Smooth muscle cell (in vitro differentiated cells): Measurements from ENCODE around the gene SLC4A4. TPM values are rescaled to one million over a fixed set of nuclear protein-coding genes. Genes with fewer than 3 reads are reported as not detected.

Experiments
- DNase-seq: peaks from one replicate; lab custom pipeline; 2025; ENCODE audit not compliant: unreplicated experiment; lab: John Stamatoyannopoulos, UW
- H2AFZ ChIP-seq: fragments of 200-600 bp; sonication (generic); 2 replicates; pipeline ENCODE4 v1.6.0; 2016; ENCODE audit warnings: antibody characterized with exemption, low read depth, mild to moderate bottlenecking
- H3F3A ChIP-seq: fragments of 200-600 bp; sonication (generic); 2 replicates; pipeline ENCODE4 v1.6.0; 2017; ENCODE audit warnings: antibody characterized with exemption, low read depth
- H3K27ac ChIP-seq: fragments of 200-600 bp; sonication (generic); 2 replicates; pipeline ENCODE4 v1.5.1; 2016; ENCODE audit warnings: low read depth, mild to moderate bottlenecking
- H3K27me3 ChIP-seq: fragments of 200-600 bp; sonication (generic); 2 replicates; pipeline ENCODE4 v1.6.1; 2016; ENCODE audit warnings: low read depth, mild to moderate bottlenecking
- H3K36me3 ChIP-seq: fragments of 200-600 bp; sonication (generic); 2 replicates; pipeline ENCODE4 v1.5.1; 2016; ENCODE audit warnings: low read depth
- H3K4me1 ChIP-seq: fragments of 200-600 bp; sonication (generic); 2 replicates; pipeline ENCODE4 v1.5.1; 2016; ENCODE audit warnings: low read depth
- H3K4me2 ChIP-seq: fragments of 200-600 bp; sonication (generic); 2 replicates; pipeline ENCODE4 v1.6.0; 2016; ENCODE audit warnings: mild to moderate bottlenecking
- H3K4me3 ChIP-seq: fragments of 200-600 bp; sonication (generic); 2 replicates; pipeline ENCODE4 v1.5.1; 2016; ENCODE audit warnings: mild to moderate bottlenecking
- H3K79me2 ChIP-seq: fragments of 200-600 bp; sonication (generic); 2 replicates; pipeline ENCODE4 v1.6.0; 2016; ENCODE audit warnings: low read depth, mild to moderate bottlenecking
- H3K9ac ChIP-seq: fragments of 200-600 bp; sonication (generic); 2 replicates; pipeline ENCODE4 v1.6.0; 2016; ENCODE audit warnings: low read depth
- H3K9me3 ChIP-seq: fragments of 200-600 bp; sonication (generic); replicated peaks from 2 replicates; pipeline ENCODE4 v1.5.1; 2016; ENCODE audit warnings: low read depth
- H4K20me1 ChIP-seq: fragments of 200-600 bp; sonication (generic); 2 replicates; pipeline ENCODE4 v1.6.0; 2016; ENCODE audit warnings: low read depth
- whole genome bisulfite sequencing: methylation state at CpG from one replicate; pipeline ENCODE4 v1.1.7; 2016; ENCODE audit warnings: low lambda C conversion rate; 5-methylcytosine and 5-hydroxymethylcytosine counted together
- polyA plus RNA-seq: library from polyadenylated mRNA; unstranded; fragments of >200 nt; fragmentation: Nextera tagmentation; extraction: Ambion mirVana; gene quantifications from 2 replicates; pipeline ENCODE4 v1.2.1, GENCODE V29; 2016
- total RNA-seq: library from RNA; depleted of rRNA; stranded (reverse); fragments of >200 nt; gene quantifications from 2 replicates; pipeline ENCODE4 v1.2.3, GENCODE V29; 2014
- TF ChIP-seq, protein P1 (sequence below): fragments of 200-600 bp; sonication (generic); IDR thresholded peaks from 2 replicates; pipeline ENCODE4 v1.5.1; 2017; ENCODE audit warnings: borderline replicate concordance, mild to moderate bottlenecking, antibody characterized with exemption; ENCODE audit not compliant: insufficient read depth, poor library complexity, severe bottlenecking

SLC4A4 gene
- total and polyA plus RNA-seq, 2 experiments from 2014 or later = 1.2 to 4.1 TPM

- Histone ChIP-seq H3K4me2 (no peak overlapping the region), H3K9ac (no peak overlapping the region), H3K4me1 (no peaks in the 10 kb centered on the region), H3K79me2 (no peaks in the 10 kb centered on the region), H2AFZ (no peak overlapping the region), H4K20me1 (no peaks in the 10 kb centered on the region), H3K4me3 (no peak overlapping the region), H3K27ac (no peak overlapping the region), H3K36me3 (no peaks in the 10 kb centered on the region), H3F3A (no peaks in the 10 kb centered on the region), H3K9me3 (no peaks in the 10 kb centered on the region), H3K27me3 (no peaks in the 10 kb centered on the region)
- TF ChIP-seq, protein P1, sequence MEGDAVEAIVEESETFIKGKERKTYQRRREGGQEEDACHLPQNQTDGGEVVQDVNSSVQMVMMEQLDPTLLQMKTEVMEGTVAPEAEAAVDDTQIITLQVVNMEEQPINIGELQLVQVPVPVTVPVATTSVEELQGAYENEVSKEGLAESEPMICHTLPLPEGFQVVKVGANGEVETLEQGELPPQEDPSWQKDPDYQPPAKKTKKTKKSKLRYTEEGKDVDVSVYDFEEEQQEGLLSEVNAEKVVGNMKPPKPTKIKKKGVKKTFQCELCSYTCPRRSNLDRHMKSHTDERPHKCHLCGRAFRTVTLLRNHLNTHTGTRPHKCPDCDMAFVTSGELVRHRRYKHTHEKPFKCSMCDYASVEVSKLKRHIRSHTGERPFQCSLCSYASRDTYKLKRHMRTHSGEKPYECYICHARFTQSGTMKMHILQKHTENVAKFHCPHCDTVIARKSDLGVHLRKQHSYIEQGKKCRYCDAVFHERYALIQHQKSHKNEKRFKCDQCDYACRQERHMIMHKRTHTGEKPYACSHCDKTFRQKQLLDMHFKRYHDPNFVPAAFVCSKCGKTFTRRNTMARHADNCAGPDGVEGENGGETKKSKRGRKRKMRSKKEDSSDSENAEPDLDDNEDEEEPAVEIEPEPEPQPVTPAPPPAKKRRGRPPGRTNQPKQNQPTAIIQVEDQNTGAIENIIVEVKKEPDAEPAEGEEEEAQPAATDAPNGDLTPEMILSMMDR = no peak
- DNase-seq = no peak
- WGBS = 40% methylated on average over 2 of the region's 2 CpGs
These were observed 256.8 kb downstream of the SLC4A4 start for GRCh38 chr4:71595576-71596108.

- Histone ChIP-seq H3K27me3 (no peaks in the 10 kb centered on the region), H3F3A (no peaks in the 10 kb centered on the region), H3K4me2 (no peak overlapping the region), H3K36me3 (no peaks in the 10 kb centered on the region), H3K9ac (no peak overlapping the region), H4K20me1 (no peaks in the 10 kb centered on the region), H3K27ac (no peak overlapping the region), H2AFZ (peak overlapping the region; percentile 52), H3K9me3 (no peaks in the 10 kb centered on the region), H3K4me3 (no peak overlapping the region), H3K4me1 (no peaks in the 10 kb centered on the region), H3K79me2 (no peaks in the 10 kb centered on the region)
- no peak for DNase-seq
- WGBS = 93% methylated on average over 3 of the region's 3 CpGs
- TF ChIP-seq, protein P1 = no peak
These were observed 260.8 kb downstream of the SLC4A4 start for GRCh38 chr4:71599578-71599977.

GRCh38 chr4:71602289-71602900, 263.6 kb downstream of the SLC4A4 start:
- H4K20me1 ChIP-seq = no peaks in the 10 kb centered on the region
- no peaks in the 10 kb centered on the region for H3F3A ChIP-seq
- no peaks in the 10 kb centered on the region for H3K27me3 ChIP-seq
- H3K9me3 ChIP-seq = no peaks in the 10 kb centered on the region
- no peak overlapping the region for H3K9ac ChIP-seq
- H3K79me2 ChIP-seq = no peaks in the 10 kb centered on the region
- 41% methylated on average over 6 of the region's 6 CpGs for WGBS
- H3K4me3 ChIP-seq = no peak overlapping the region
- no peaks in the 10 kb centered on the region for H3K36me3 ChIP-seq
- H3K4me2 ChIP-seq = peak overlapping the region; percentile 29
- DNase-seq = no peak
- H2AFZ ChIP-seq = peak overlapping the region; percentile 14
- peak overlapping the region; percentile 58 for H3K27ac ChIP-seq
- H3K4me1 ChIP-seq = no peaks in the 10 kb centered on the region
- TF ChIP-seq, protein P1 = no peak

- 42% methylated on average over 5 of the region's 5 CpGs for WGBS
- peak overlapping the region; percentile 33 for H3K27ac ChIP-seq
- no peak overlapping the region for H3K4me3 ChIP-seq
- H3K4me1 ChIP-seq = no peaks in the 10 kb centered on the region
- no peaks in the 10 kb centered on the region for H3K79me2 ChIP-seq
- peak overlapping the region; percentile 75 for H2AFZ ChIP-seq
- no peak for DNase-seq
- no peaks in the 10 kb centered on the region for H3K27me3 ChIP-seq
- H3K36me3 ChIP-seq = no peaks in the 10 kb centered on the region
- TF ChIP-seq, protein P1 = no peak
- H3K9ac ChIP-seq = no peak overlapping the region
- no peaks in the 10 kb centered on the region for H3K9me3 ChIP-seq
- peak overlapping the region; percentile 45 for H3K4me2 ChIP-seq
- no peaks in the 10 kb centered on the region for H4K20me1 ChIP-seq
- H3F3A ChIP-seq = no peaks in the 10 kb centered on the region
These were observed 266.0 kb downstream of the SLC4A4 start for GRCh38 chr4:71604785-71605184.
